Fibroblast of villous mesenchyme (primary cell): ENCODE results near the gene PPP6R2. TPM values are rescaled to one million over a fixed set of nuclear protein-coding genes. Genes with fewer than 3 reads are reported as not detected.

Source experiments
- DNase-seq: peaks from one replicate; pipeline ENCODE4 v3.0.0-alpha.2; 2010; ENCODE audit warnings: low read depth
- H3K4me3 ChIP-seq: 2 replicates; pipeline ENCODE4 v1.5.1; 2011; ENCODE audit warnings: low read depth, mild to moderate bottlenecking, low read length
- CTCF ChIP-seq: IDR thresholded peaks from 2 replicates; pipeline ENCODE4 v1.5.1; 2012; ENCODE audit warnings: low read depth, mild to moderate bottlenecking, low read length; ENCODE audit not compliant: insufficient read depth
- total RNA-seq: library from RNA; depleted of rRNA; stranded (reverse); fragments of >200 nt; gene quantifications from 2 replicates; pipeline ENCODE4 v1.2.3, GENCODE V29; 2012

Gene PPP6R2
- total RNA-seq, 1 donor, result 54.0 TPM

- no peak for TF ChIP-seq CTCF
- DNase-seq, result no peak
- no peak overlapping the region for H3K4me3 ChIP-seq
These were observed 112.9 kb downstream of the PPP6R2 start for GRCh38 chr22:50456026-50456425.

GRCh38 chr22:50456466-50457234 is 113.5 kb downstream of the PPP6R2 start:
- no peak overlapping the region for H3K4me3 ChIP-seq
- no peak for DNase-seq
- peak; percentile 35 for TF ChIP-seq CTCF

GRCh38 chr22:50459016-50459415 is 115.9 kb downstream of the PPP6R2 start:
- TF ChIP-seq CTCF, result no peak
- no peak for DNase-seq
- H3K4me3 ChIP-seq, result no peak overlapping the region

GRCh38 chr22:50459496-50460140 is 116.5 kb downstream of the PPP6R2 start:
- no peak for DNase-seq
- TF ChIP-seq CTCF, result no peak
- no peak overlapping the region for H3K4me3 ChIP-seq

GRCh38 chr22:50460938-50461337 is 117.8 kb downstream of the PPP6R2 start:
- no peak overlapping the region for H3K4me3 ChIP-seq
- no peak for TF ChIP-seq CTCF
- no peak for DNase-seq

- no peak for DNase-seq
- H3K4me3 ChIP-seq, result no peak overlapping the region
- no peak for TF ChIP-seq CTCF
These were observed 118.4 kb downstream of the PPP6R2 start for GRCh38 chr22:50461536-50461935.
